Activated T-helper 1 cell treated with anti-CD3 and anti-CD28 coated beads, Interleukin-12 subunit alpha, Interleukin-12 subunit beta, Interleukin-2, Interleukin-4 antibody, amounts not matched to agents 30 ng/mL and 10 ng/mL and 1 ng/mL, durations not matched to agents 14 hours and 24 hours and 36 hours (primary cell): ENCODE measurements around the gene EFHC1. TPM values are rescaled to one million over a fixed set of nuclear protein-coding genes. Genes with fewer than 3 reads are reported as not detected.

Source experiments
- DNase-seq: peaks from one replicate; pipeline ENCODE4 v3.0.0; 2021; ENCODE audit warnings: low spot score
- H3K27ac Mint-ChIP-seq: one replicate; pipeline ENCODE4 v1.8.0; 2021; ENCODE audit warnings: mild to moderate bottlenecking, mixed read lengths
- H3K27me3 Mint-ChIP-seq: one replicate; pipeline ENCODE4 v1.8.0; 2022; ENCODE audit warnings: mild to moderate bottlenecking, moderate library complexity, mixed read lengths; ENCODE audit not compliant: insufficient read depth
- H3K36me3 Mint-ChIP-seq: one replicate; pipeline ENCODE4 v1.8.0; 2021; ENCODE audit warnings: low read depth, mixed read lengths
- H3K4me1 Mint-ChIP-seq: one replicate; pipeline ENCODE4 v1.8.0; 2021; ENCODE audit warnings: low read depth, mixed read lengths
- H3K4me3 Mint-ChIP-seq: one replicate; pipeline ENCODE4 v1.8.0; 2021; ENCODE audit warnings: mild to moderate bottlenecking, moderate library complexity, mixed read lengths
- H3K9me3 Mint-ChIP-seq: one replicate; pipeline ENCODE4 v1.8.0; 2021; ENCODE audit warnings: mixed read lengths
- intact Hi-C: fragments of 100-400 bp; cut with micrococcal nuclease; formaldehyde crosslinking; loops from one replicate; pipeline ENCODE4 v1.15.1; 2024
- total RNA-seq: library from RNA; stranded (reverse); gene quantifications from 2 replicates; pipeline ENCODE4 v1.2.3, GENCODE V29; 2022

EFHC1 gene
- total RNA-seq, 1 donor from 2014 or later: 0.70 TPM

DNA sequence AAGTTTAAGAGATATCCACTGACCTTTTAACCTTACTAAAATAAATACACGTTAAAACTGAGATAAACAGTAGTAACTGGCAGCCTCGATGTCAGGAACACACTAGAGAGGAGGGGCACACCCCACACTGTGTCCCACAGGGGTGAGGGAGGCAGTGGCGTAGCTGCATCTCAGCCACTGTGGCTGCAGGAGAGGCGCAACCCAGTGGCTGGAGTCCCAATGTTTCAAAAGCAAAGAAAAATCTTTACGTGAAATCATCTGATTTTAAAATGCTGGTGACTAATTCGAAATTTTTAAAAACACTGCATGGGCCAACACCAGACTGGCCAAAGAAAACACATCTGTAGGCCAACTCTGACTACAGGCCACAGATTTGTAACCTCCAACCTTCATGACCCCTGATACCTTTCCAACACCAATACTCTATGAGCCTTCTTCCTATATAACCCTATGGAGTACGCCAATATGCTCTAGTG is 102.0 kb downstream of the EFHC1 start:
- Mint-ChIP-seq H3K4me3 (no peak overlapping the region), H3K36me3 (no peaks in the 10 kb centered on the region), H3K27ac (no peak overlapping the region), H3K27me3 (no peaks in the 10 kb centered on the region), H3K9me3 (no peaks in the 10 kb centered on the region), H3K4me1 (peaks cover 12% of the 10 kb centered on the region)
- intact Hi-C loops: no loop called here
- no peak for DNase-seq

DNA sequence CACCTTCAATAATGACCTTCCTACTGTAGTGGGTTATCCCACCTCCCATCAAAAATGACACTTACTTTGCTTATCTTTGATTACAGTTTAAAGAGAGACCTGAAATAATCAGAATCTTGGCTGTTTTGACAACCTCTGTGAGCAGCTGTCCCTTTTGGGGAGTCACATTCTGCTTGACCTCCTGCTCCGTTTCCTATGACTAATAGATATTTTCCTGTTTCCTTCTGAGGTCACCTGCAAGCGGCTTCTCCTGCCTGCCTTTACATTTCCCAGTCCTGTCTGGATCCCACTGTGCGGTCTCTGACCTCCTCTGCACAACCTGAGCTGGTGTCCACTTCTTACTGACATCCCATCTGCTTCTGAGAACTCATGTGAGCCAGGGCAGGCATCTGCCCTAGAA is 102.5 kb downstream of the EFHC1 start:
- no peaks in the 10 kb centered on the region for H3K36me3 Mint-ChIP-seq
- H3K4me1 Mint-ChIP-seq: peaks cover 8% of the 10 kb centered on the region
- H3K9me3 Mint-ChIP-seq: no peaks in the 10 kb centered on the region
- intact Hi-C loops: no loop called here
- DNase-seq: no peak
- H3K4me3 Mint-ChIP-seq: no peak overlapping the region
- H3K27me3 Mint-ChIP-seq: no peaks in the 10 kb centered on the region
- H3K27ac Mint-ChIP-seq: no peak overlapping the region

DNA sequence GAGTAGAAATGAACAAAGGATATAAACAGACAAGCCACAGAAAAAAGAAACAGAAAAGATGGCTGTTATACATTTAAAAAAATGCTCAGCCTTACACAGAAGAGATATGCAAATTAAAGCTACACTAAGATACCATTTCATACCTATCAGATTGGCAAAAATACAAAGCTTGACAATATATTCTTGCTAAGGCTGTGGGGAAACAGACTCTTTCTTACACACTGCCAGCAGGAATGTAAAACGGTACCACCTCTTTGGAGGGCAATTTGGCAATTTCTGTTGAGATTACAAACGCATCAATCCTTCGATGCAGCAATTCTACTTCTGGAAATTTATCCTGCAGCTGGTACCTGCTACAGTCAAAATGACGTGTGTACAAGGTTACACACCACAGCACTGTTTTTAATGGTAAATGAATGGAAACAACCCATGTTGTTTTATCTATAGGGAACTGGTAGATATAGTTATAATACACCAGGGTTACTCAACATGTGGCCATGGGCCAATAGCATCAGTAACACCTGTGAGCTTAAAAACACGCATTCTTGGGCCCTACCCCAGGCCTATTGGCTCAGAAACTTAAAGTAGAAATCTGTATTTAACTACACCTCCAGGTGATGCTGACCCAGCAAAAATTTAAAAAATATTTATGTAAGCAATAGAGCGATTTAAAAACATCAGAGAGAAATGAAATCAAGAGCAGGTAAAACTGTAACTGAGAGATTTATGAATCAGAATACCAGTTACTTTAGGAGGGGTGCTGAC is 103.4 kb downstream of the EFHC1 start:
- Mint-ChIP-seq H3K9me3 (no peaks in the 10 kb centered on the region), H3K27me3 (no peaks in the 10 kb centered on the region), H3K27ac (no peak overlapping the region), H3K4me3 (no peak overlapping the region), H3K36me3 (no peaks in the 10 kb centered on the region), H3K4me1 (no peaks in the 10 kb centered on the region)
- DNase-seq: no peak
- intact Hi-C loops: no loop called here

DNA sequence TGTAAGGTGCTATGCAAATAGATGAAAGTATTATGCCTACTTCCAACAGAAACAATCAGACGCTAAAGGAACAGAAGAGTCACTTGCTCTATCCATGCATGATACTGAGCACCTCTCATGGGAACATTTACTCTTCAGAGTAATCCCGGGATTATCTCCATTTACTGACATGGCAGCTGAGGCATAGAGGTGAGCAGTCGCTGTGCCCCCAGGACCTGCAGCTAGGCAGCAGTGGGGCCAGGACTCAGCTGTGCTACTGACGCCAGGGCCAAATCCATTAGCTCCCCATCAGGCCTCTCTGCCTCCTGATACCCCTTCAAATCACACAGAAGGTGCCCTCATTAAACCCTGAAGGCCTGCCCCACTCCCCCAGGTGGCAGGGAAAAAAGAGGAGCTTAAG is 104.8 kb downstream of the EFHC1 start:
- intact Hi-C loops: no loop called here
- no peaks in the 10 kb centered on the region for H3K4me1 Mint-ChIP-seq
- H3K27ac Mint-ChIP-seq: no peak overlapping the region
- no peak for DNase-seq
- no peaks in the 10 kb centered on the region for H3K36me3 Mint-ChIP-seq
- H3K27me3 Mint-ChIP-seq: no peaks in the 10 kb centered on the region
- no peaks in the 10 kb centered on the region for H3K9me3 Mint-ChIP-seq
- no peak overlapping the region for H3K4me3 Mint-ChIP-seq

DNA sequence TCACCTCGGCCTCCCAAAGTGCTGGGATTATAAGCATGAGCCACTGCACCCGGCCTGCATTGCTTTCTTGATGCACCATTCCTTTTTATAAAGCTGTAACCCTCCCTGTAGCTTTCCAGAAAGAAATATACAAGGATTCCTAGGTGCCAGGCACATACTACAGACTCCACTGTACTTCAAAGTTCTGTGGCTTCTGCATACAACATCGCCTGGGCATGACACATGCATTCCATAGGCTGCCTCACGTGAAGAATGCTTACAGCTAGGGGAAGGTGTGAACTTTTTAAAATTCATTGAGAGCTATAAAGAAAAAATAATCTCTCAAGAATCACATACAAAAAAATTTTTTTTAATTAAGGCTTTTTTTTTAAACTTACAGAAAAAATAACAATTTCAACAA is 106.5 kb downstream of the EFHC1 start:
- H3K4me3 Mint-ChIP-seq: no peak overlapping the region
- no peak for DNase-seq
- H3K27me3 Mint-ChIP-seq: no peaks in the 10 kb centered on the region
- intact Hi-C loops: no loop called here
- H3K4me1 Mint-ChIP-seq: no peaks in the 10 kb centered on the region
- H3K9me3 Mint-ChIP-seq: no peaks in the 10 kb centered on the region
- H3K36me3 Mint-ChIP-seq: peaks cover 1% of the 10 kb centered on the region
- no peak overlapping the region for H3K27ac Mint-ChIP-seq

DNA sequence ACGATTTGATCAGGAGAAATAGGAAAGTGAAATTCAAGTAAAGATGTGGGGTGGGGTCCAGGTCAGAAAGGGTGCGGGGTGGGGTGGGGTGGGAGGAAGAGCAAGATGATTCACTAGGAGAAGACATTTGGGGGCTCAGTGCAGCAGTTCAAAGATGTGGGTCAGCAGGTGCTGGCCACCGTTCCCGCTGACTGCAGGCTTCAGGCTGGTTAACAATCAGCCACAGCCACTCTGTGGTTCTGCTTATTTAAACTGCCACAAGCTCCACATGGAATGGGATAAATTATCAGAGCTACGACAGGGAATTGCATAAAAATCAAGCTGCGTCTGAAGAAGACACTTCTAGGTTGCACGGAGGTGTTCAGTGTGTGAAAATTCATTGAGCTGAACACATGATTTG is 107.3 kb downstream of the EFHC1 start:
- Mint-ChIP-seq H3K27me3 (no peaks in the 10 kb centered on the region), H3K4me3 (no peak overlapping the region), H3K27ac (no peak overlapping the region)

DNA sequence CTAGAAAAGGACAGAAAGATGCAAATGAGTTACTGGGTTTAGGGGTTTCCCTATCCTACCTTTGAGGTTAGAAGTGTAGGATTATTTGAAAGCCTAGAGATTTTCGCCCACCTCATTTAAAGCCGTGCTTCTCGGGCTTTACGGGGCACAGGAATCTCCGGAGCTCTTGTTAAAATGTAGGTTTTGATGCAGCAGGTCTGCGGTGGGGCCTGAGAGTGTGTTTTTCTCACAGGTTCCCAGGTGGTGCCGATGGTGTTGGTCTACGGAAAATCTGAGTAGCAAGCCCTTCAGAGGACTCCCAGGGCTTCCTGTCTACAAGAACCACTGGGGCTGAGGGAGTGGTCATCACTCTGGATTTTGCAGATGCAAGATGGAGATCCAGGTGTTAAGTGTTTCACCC is 109.2 kb downstream of the EFHC1 start:
- Mint-ChIP-seq H3K4me1 (peaks cover under 1% of the 10 kb centered on the region), H3K9me3 (no peaks in the 10 kb centered on the region), H3K27ac (no peak overlapping the region), H3K4me3 (no peak overlapping the region), H3K27me3 (no peaks in the 10 kb centered on the region), H3K36me3 (peaks cover 2% of the 10 kb centered on the region)
- no peak for DNase-seq
- intact Hi-C loops: no loop called here

More for the DNA sequence above, 107.3 kb downstream of the EFHC1 start:
- H3K36me3 Mint-ChIP-seq: peaks cover 2% of the 10 kb centered on the region
- H3K9me3 Mint-ChIP-seq: no peaks in the 10 kb centered on the region
- H3K4me1 Mint-ChIP-seq: no peaks in the 10 kb centered on the region
- no peak for DNase-seq
- intact Hi-C loops: no loop called here

DNA sequence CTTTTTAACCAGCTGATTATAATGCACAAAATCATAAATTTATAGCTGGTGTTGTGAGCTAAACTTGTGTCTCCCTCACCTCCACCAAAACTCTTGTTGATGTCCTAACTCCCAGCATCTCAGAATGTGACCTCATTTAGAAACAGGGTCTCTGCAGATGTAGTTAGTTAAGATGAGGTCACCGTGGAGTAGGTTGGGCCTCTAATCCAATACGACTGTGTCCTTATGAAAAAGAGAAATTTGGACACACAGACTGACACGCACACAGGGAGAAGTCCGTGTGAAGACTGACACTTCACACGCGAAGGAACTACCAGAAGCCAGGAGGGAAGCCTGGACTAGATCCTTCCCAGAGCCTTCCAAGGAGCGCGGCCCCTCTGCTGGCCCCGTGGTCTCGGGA is 110.2 kb downstream of the EFHC1 start:
- no peak overlapping the region for H3K27ac Mint-ChIP-seq
- peaks cover 11% of the 10 kb centered on the region for H3K4me1 Mint-ChIP-seq
- H3K4me3 Mint-ChIP-seq: no peak overlapping the region
- intact Hi-C loops: no loop called here
- H3K36me3 Mint-ChIP-seq: peaks cover 2% of the 10 kb centered on the region
- DNase-seq: no peak
- H3K9me3 Mint-ChIP-seq: no peaks in the 10 kb centered on the region
- H3K27me3 Mint-ChIP-seq: no peaks in the 10 kb centered on the region

DNA sequence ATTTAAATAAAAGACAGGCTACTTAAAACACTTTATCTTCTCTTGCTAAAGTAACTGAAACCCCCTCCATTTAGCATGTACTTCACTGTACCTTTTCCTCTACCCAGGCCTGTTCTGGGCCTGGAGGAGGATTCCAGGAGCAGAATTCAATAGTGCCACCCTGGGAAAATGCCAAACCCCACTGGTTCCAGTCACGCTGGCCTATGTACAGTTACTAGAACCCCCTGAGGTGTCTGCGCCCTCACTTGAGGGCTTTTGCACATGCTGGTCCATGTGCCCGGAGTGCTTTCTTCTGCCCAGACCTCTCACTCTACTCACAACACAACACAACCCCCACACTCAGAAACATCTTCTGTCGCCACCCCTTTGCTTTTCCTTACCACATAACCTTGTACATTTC is 111.3 kb downstream of the EFHC1 start:
- no peak for DNase-seq
- Mint-ChIP-seq H3K36me3 (peaks cover 2% of the 10 kb centered on the region), H3K4me3 (no peak overlapping the region), H3K27me3 (no peaks in the 10 kb centered on the region), H3K9me3 (no peaks in the 10 kb centered on the region), H3K4me1 (peaks cover 19% of the 10 kb centered on the region), H3K27ac (no peak overlapping the region)
- intact Hi-C loops: no loop called here

DNA sequence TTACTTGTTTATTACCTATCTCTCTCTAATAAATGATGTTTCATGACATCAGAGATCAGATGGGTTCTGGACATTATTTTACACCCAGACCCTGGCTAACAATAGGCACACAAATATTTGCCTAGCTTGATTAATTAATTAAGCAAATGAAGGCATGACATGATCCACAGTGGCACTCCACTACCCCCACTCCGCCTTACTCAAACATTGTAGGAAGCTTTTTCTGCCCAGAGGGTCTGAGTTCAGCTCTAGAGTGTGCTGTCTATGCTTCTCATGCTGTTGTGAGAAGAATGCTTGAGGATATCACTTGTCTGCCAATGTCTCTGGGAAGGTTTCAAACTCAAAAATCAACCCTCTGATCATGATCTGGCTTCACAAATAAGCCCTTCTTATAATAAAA is 111.7 kb downstream of the EFHC1 start:
- Mint-ChIP-seq H3K4me3 (no peak overlapping the region), H3K4me1 (peaks cover 23% of the 10 kb centered on the region), H3K36me3 (peaks cover 2% of the 10 kb centered on the region), H3K27me3 (no peaks in the 10 kb centered on the region), H3K9me3 (no peaks in the 10 kb centered on the region), H3K27ac (no peak overlapping the region)
- DNase-seq: no peak
- intact Hi-C loops: no loop called here

DNA sequence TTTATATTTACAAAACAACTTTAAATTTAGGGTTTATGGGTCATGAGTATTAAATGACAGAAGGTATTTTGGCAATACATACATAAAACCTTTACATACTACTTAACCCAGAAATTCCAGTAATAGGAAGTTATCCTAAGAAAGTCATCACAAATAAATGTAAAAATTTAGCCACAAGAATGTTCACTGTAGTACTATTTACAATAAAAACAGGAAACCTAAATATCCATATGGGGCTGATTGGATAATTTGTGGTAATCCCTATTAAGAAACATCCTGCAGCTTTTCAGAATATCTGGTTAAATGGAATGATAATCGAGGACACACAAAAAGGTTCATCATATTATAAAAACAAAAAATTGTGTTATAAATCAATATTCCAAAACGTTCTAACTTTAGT is 112.3 kb downstream of the EFHC1 start:
- Mint-ChIP-seq H3K4me1 (peaks cover 30% of the 10 kb centered on the region), H3K27ac (no peak overlapping the region), H3K9me3 (no peaks in the 10 kb centered on the region), H3K36me3 (peaks cover 2% of the 10 kb centered on the region), H3K27me3 (no peaks in the 10 kb centered on the region), H3K4me3 (no peak overlapping the region)
- DNase-seq: no peak
- intact Hi-C loops: no loop called here

DNA sequence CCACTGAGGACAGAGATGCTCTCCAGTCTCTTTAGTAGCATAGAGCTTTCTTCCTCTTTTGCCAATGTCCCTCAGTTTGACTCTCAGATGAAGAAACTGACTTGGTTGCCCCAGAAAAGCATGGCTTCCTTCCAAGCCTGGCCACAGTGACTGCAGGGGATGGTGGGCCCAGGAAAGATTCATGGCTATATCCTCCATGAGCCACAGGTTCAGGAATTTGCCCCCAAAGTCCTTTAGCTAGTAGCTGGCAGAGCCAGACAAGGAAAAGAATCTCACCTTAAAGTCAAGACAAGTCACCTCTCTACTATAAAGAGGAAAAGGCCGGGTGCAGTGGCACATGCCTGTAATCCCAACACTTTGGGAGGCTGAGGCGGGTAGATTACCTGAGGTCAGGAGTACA is 113.3 kb downstream of the EFHC1 start:
- Mint-ChIP-seq H3K27ac (no peak overlapping the region), H3K36me3 (peaks cover 2% of the 10 kb centered on the region), H3K4me1 (peaks cover 38% of the 10 kb centered on the region), H3K4me3 (no peak overlapping the region), H3K27me3 (no peaks in the 10 kb centered on the region), H3K9me3 (no peaks in the 10 kb centered on the region)
- intact Hi-C loops: no loop called here
- DNase-seq: no peak

DNA sequence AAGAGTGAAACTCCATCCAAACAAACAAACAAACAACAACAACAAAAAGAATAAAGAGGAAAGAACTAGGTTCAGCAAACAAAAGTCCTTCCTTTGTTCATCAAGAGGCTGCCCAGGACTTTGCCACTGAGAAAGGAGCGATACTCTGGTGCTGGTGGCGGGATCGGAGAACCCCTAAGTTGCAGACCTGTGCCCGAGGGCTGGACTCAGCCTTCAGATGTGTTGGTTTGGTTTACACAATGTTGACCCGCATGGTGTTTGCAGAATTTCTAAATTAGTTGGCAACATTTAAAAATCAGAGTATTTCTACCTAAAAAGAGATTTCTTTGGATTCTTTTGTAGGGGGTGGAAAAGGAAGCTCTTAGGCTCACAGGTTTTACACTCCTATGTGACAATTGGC is 114.2 kb downstream of the EFHC1 start:
- Mint-ChIP-seq H3K4me1 (peaks cover 38% of the 10 kb centered on the region), H3K4me3 (no peak overlapping the region), H3K36me3 (peaks cover 2% of the 10 kb centered on the region), H3K9me3 (no peaks in the 10 kb centered on the region), H3K27ac (peak overlapping the region; percentile 76), H3K27me3 (no peaks in the 10 kb centered on the region)
- intact Hi-C loops: loop anchor here (2.0 kb wide), 1 partner anchor 114 kb away; the partner anchor contains the start of gene EFHC1
- no peak for DNase-seq
